ENCODE data around the gene SFT2D3.

Gene SFT2D3

GRCh38 chr2:127701193-127701650 lies at the start of gene SFT2D3:
SFT2D3 (plus strand) TSS chr2:127701497; CDS start chr2:127701529, 32 bp downstream.
- DNase-seq, result peak; percentile 94

GRCh38 chr2:127651971-127652550 lies 49.2 kb upstream of the SFT2D3 start:
- peak; percentile 75 for DNase-seq

- DNase-seq, result no peak
Observed at GRCh38 chr2:127652786-127653357, 48.4 kb upstream of the SFT2D3 start.

GRCh38 chr2:127653421-127654083 lies 47.7 kb upstream of the SFT2D3 start:
- DNase-seq, result no peak

GRCh38 chr2:127654084-127654837 lies 47.0 kb upstream of the SFT2D3 start:
- no peak for DNase-seq

- DNase-seq, result no peak
Observed at GRCh38 chr2:127654838-127655175, 46.5 kb upstream of the SFT2D3 start.

GRCh38 chr2:127655209-127656073 lies 45.9 kb upstream of the SFT2D3 start:
- no peak for DNase-seq

- DNase-seq, result no peak
Observed at GRCh38 chr2:127656569-127657231, 44.6 kb upstream of the SFT2D3 start.

- DNase-seq, result no peak
Observed at GRCh38 chr2:127657232-127657595, 44.1 kb upstream of the SFT2D3 start.

GRCh38 chr2:127658146-127658545 lies 43.2 kb upstream of the SFT2D3 start:
- DNase-seq, result no peak

GRCh38 chr2:127658641-127659407 lies 42.5 kb upstream of the SFT2D3 start:
- no peak for DNase-seq

- no peak for DNase-seq
Observed at GRCh38 chr2:127659408-127660290, 41.6 kb upstream of the SFT2D3 start.

- no peak for DNase-seq
Observed at GRCh38 chr2:127660291-127660578, 41.1 kb upstream of the SFT2D3 start.

GRCh38 chr2:127661072-127661649 lies 40.1 kb upstream of the SFT2D3 start:
- no peak for DNase-seq

- DNase-seq, result peak; percentile 31
Observed at GRCh38 chr2:127661949-127662510, 39.3 kb upstream of the SFT2D3 start.

- peak; percentile 18 for DNase-seq
Observed at GRCh38 chr2:127662937-127663565, 38.2 kb upstream of the SFT2D3 start.

- peak; percentile 32 for DNase-seq
Observed at GRCh38 chr2:127663566-127664064, 37.7 kb upstream of the SFT2D3 start.

- peak; percentile 42 for DNase-seq
Observed at GRCh38 chr2:127664065-127664894, 37.0 kb upstream of the SFT2D3 start.
